Measurements from ENCODE around the gene PARP3.

GRCh38 chr3:51935886-51936755, 6.0 kb upstream of the PARP3 start:
- no peak for TF ChIP-seq POLR2A (IDR thresholded peaks at IDR 0.05; ENCODE audit: extremely low read depth, insufficient read length)
- no peak for TF ChIP-seq CTCF (IDR thresholded peaks at IDR 0.05; ENCODE audit: low read depth, low read length)
- TF ChIP-seq MAX (IDR thresholded peaks at IDR 0.05; ENCODE audit: low read depth, low read length) = no peak

Measured in NB4 (cell line).